AG04450 (cell line): ENCODE data around the gene POGLUT2. TPM values are rescaled to one million over a fixed set of nuclear protein-coding genes. Genes with fewer than 3 reads are reported as not detected.
A peak's percentile ranks its signal among the peaks of the same experiment; 100 is the strongest.

Experiments
- CTCF ChIA-PET: fragments of 300-600, 350-600 bp; formaldehyde crosslinking; extraction: SDS; loops from one replicate; lab custom pipeline; 2022; ENCODE audit warnings: antibody characterized with exemption, inconsistent platforms; lab: Charles Lee
- POLR2A ChIA-PET: fragments of 350-600 bp; formaldehyde crosslinking; extraction: SDS; loops from one replicate; lab custom pipeline; 2021; ENCODE audit warnings: antibody characterized with exemption, inconsistent platforms; lab: Yijun Ruan, JAX
- DNase-seq: peaks from one replicate; pipeline ENCODE4 v3.0.0-alpha.2; 2011; ENCODE audit warnings: low read depth, low spot score
- H3K27ac ChIP-seq: one replicate; pipeline ENCODE4 v1.5.1; 2012; ENCODE audit warnings: low read depth, low read length, control low read depth
- H3K27me3 ChIP-seq: one replicate; pipeline ENCODE4 v1.6.0; 2012; ENCODE audit warnings: low read length; ENCODE audit not compliant: control insufficient read depth, insufficient read depth
- H3K4me3 ChIP-seq: 2 replicates; pipeline ENCODE4 v1.5.1; 2011; ENCODE audit warnings: mild to moderate bottlenecking, low read depth, low read length, control low read depth
- H3K9me3 ChIP-seq: 2 replicates; pipeline ENCODE4 v1.5.1; 2012; ENCODE audit warnings: low read length; ENCODE audit not compliant: control insufficient read depth, insufficient read depth
- polyA plus RNA-seq: library from polyadenylated mRNA; depleted of rRNA; stranded (reverse); fragments of >200 nt; gene quantifications from 2 replicates; pipeline ENCODE4 v1.2.3, GENCODE V29; 2011
- TF ChIP-seq, protein P1 (sequence below): IDR thresholded peaks from 2 replicates; pipeline ENCODE4 v1.5.1; 2011; ENCODE audit warnings: low read depth, low read length, control low read depth, inconsistent platforms

POGLUT2 gene
- polyA plus RNA-seq, 1 experiment: 24.8 TPM

DNA sequence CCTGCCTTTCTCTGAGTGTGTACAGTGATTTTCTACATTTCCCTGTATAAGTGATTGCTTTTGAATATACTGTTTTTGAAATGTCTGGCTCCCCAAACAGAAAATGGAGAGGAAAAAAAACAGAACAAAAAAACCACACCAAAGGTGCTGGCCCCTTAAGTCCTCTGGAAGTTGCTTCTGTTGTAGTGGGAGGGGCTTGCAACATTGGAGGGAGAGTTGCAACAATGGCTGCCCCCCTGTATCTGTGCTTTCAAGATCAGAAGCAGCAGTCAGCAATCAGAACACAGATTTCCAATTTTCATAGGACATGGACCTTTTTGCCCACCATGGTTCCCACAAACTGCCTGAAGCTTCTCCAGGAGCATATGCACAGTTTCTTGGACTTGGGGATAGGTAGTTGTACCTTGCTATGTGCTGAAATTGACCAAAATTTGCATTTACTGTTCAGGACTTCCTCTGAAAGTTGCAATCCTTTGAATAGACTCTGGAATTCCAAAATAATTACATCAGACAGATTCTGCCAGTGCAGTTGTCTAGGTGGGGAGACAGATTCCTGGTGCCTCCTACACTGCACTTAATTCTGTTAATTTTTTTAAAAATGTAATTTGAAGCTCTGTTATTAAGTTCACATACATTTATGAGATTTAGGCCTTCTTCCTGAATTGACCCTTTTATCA is 14.0 kb upstream of the POGLUT2 start:
- ChIA-PET POLR2A (no interaction called here), CTCF (interaction anchor here (1.1 to 1.6 kb wide), 2 partner anchors 13 to 58 kb away, joined by 3 to 10 read pairs; partner anchors contain the start of genes BIVM and POGLUT2)
- DNase-seq: no peak
- TF ChIP-seq, protein P1, sequence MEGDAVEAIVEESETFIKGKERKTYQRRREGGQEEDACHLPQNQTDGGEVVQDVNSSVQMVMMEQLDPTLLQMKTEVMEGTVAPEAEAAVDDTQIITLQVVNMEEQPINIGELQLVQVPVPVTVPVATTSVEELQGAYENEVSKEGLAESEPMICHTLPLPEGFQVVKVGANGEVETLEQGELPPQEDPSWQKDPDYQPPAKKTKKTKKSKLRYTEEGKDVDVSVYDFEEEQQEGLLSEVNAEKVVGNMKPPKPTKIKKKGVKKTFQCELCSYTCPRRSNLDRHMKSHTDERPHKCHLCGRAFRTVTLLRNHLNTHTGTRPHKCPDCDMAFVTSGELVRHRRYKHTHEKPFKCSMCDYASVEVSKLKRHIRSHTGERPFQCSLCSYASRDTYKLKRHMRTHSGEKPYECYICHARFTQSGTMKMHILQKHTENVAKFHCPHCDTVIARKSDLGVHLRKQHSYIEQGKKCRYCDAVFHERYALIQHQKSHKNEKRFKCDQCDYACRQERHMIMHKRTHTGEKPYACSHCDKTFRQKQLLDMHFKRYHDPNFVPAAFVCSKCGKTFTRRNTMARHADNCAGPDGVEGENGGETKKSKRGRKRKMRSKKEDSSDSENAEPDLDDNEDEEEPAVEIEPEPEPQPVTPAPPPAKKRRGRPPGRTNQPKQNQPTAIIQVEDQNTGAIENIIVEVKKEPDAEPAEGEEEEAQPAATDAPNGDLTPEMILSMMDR: no peak
- H3K4me3 ChIP-seq: 0 out of 2 replicates have a peak overlapping the region, but pooled peaks have one; percentile 8
- peak overlapping the region; percentile 42 for H3K27ac ChIP-seq
- H3K9me3 ChIP-seq: peaks cover 8% of the 10 kb centered on the region
- H3K27me3 ChIP-seq: no peaks in the 10 kb centered on the region

DNA sequence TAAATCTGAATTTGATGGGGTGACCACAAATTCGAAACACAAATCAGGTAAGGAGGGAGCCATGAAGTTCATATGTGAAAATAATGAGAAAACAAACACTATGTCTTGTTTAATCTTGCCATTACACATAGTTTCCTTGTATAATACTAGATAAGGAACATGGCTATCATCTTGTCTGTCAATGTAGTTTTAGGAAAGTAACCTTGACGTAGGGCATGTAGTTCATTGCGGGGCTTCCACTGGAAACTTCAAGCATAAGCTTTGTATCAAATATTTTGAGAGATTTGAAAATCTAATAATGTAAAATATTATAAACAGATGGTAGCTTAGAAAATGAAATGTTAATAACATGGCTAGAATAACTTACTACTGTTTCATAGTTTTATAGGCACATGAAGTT is 8.9 kb upstream of the POGLUT2 start:
- Histone ChIP-seq H3K9me3 (peaks cover 8% of the 10 kb centered on the region), H3K4me3 (no peak overlapping the region), H3K27me3 (no peaks in the 10 kb centered on the region), H3K27ac (no peak overlapping the region)
- CTCF ChIA-PET: interaction anchor here (0.6 to 1.5 kb wide), 3 partner anchors 10 to 34 kb away, joined by 3 read pairs; partner anchors contain the start of gene POGLUT2
- no peak for DNase-seq
- POLR2A ChIA-PET: no interaction called here
- TF ChIP-seq, protein P1: no peak

DNA sequence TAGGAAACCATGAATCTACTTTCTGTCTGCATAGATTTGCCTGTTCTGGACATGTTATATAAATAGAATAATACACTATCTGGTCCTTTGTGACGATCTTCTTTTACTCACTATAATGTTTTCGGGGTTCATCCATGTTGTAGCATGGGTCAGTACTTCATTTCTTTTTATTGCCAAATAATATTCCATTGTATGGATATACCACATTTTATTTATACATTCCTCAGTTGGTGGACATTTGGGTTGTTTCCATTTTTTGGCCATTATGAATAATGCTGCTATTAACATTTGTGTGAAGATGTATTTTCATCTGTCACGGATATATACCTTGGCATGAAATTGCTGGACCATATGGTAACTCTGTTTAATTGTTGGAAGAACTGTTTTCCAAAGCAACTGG is 6.9 kb upstream of the POGLUT2 start:
- Histone ChIP-seq H3K9me3 (peaks cover 6% of the 10 kb centered on the region), H3K4me3 (no peak overlapping the region), H3K27me3 (no peaks in the 10 kb centered on the region), H3K27ac (no peak overlapping the region)
- ChIA-PET POLR2A (no interaction called here), CTCF (interaction anchor here (1.3 kb wide), 1 partner anchor 226 kb away, joined by 3 read pairs; no protein-coding TSS in a partner anchor)
- TF ChIP-seq, protein P1: no peak
- DNase-seq: no peak

DNA sequence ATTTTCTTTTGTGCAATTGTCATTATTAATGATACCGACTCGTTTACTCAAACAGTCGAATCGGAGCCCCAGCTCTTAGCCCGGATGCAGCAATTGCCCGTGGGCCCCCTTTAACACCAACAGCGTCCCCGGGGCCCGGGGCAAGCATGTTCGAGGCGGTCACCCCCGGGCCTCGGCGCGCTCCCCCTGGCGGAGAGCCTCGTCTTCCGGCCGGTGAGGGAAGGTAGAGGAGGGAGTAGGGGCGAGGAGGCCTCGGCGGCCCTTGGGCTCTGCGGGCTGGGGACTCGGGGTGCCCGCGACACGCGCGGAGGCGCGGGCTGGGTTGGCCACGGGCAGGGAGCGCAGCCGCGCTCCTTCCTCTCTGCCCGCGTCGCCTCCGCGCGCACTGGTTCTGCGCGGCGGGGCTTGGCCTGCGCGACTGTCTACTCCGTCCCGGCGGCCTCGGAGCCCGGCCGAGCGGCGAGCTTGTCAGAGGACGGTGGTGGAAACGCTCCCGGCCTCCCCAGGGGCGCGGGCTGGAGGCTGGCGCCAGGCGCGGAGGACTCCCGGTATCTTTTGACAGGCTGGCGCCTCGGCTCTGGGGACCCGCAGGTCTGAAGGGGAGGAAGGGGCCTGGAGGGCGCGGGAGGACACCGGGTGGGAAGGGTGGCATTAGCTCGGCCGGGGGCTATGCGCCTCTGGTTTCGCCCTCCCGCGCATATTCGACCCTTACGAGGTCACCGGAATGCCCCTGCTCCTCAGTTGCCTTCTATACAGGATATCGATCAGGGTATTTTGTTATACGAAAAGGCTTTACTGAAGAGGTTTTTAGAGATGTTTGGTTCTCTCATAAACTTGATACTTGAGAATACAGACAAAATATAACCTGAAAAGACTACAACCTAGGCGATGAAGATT is 1.6 kb upstream of the POGLUT2 start:
- Histone ChIP-seq H3K27me3 (no peaks in the 10 kb centered on the region), H3K4me3 (peak overlapping the region; percentile 87), H3K9me3 (no peaks in the 10 kb centered on the region; the same call in 1 of the 2 replicates), H3K27ac (peak overlapping the region; percentile 68)
- CTCF ChIA-PET: interaction anchor here (0.7 to 2.9 kb wide), 25 partner anchors 8 to 221 kb away, joined by 3 to 17 read pairs (median 5); partner anchors contain the start of gene ERCC5
- DNase-seq: peak; percentile 26
- TF ChIP-seq, protein P1: peak; percentile 81
- POLR2A ChIA-PET: interaction anchor here (0.7 to 1.9 kb wide), 6 partner anchors 25 to 204 kb away, joined by 3 to 10 read pairs (median 5); partner anchors contain the start of genes ERCC5, TEX30 and TPP2
